ENCODE measurements around the gene RPL7L1.

The RPL7L1 gene

GRCh38 chr6:42909835-42910234 is 30.4 kb downstream of the RPL7L1 start:
- no peaks in the 10 kb centered on the region for H3K36me3 ChIP-seq (ENCODE audit: insufficient read depth, low read length)
- H3K27me3 ChIP-seq (ENCODE audit: insufficient read depth, low read length) = peaks cover 14% of the 10 kb centered on the region
- H3K27ac ChIP-seq (ENCODE audit: low read depth, low read length) = no peak overlapping the region
- H3K79me2 ChIP-seq (ENCODE audit: control insufficient read depth, insufficient read depth, low read length, unreplicated experiment) = no peaks in the 10 kb centered on the region
- no peaks in the 10 kb centered on the region for H3K4me1 ChIP-seq (ENCODE audit: control insufficient read depth, insufficient read depth, low read length, unreplicated experiment)
- no peak overlapping the region for H3K4me3 ChIP-seq (ENCODE audit: low read depth, low read length)
- H2AFZ ChIP-seq (ENCODE audit: low read length, unreplicated experiment) = no peak overlapping the region

- H3K79me2 ChIP-seq (ENCODE audit: control insufficient read depth, insufficient read depth, low read length, unreplicated experiment) = no peaks in the 10 kb centered on the region
- H3K27me3 ChIP-seq (ENCODE audit: insufficient read depth, low read length) = peaks cover 14% of the 10 kb centered on the region
- H3K4me3 ChIP-seq (ENCODE audit: low read depth, low read length) = peak overlapping the region; percentile 49; the same call in 1 of the 2 replicates
- H2AFZ ChIP-seq (ENCODE audit: low read length, unreplicated experiment) = peak overlapping the region; percentile 60
- H3K27ac ChIP-seq (ENCODE audit: low read depth, low read length) = no peak overlapping the region
- H3K4me1 ChIP-seq (ENCODE audit: control insufficient read depth, insufficient read depth, low read length, unreplicated experiment) = no peaks in the 10 kb centered on the region
- no peaks in the 10 kb centered on the region for H3K36me3 ChIP-seq (ENCODE audit: insufficient read depth, low read length)
These were observed 32.0 kb downstream of the RPL7L1 start for GRCh38 chr6:42911171-42912021.

- no peaks in the 10 kb centered on the region for H3K4me1 ChIP-seq (ENCODE audit: control insufficient read depth, insufficient read depth, low read length, unreplicated experiment)
- no peaks in the 10 kb centered on the region for H3K79me2 ChIP-seq (ENCODE audit: control insufficient read depth, insufficient read depth, low read length, unreplicated experiment)
- no peak overlapping the region for H3K27ac ChIP-seq (ENCODE audit: low read depth, low read length)
- H2AFZ ChIP-seq (ENCODE audit: low read length, unreplicated experiment) = no peak overlapping the region
- H3K27me3 ChIP-seq (ENCODE audit: insufficient read depth, low read length) = peaks cover 14% of the 10 kb centered on the region
- H3K36me3 ChIP-seq (ENCODE audit: insufficient read depth, low read length) = no peaks in the 10 kb centered on the region
- no peak overlapping the region for H3K4me3 ChIP-seq (ENCODE audit: low read depth, low read length)
These were observed 35.1 kb downstream of the RPL7L1 start for GRCh38 chr6:42914546-42914945.

- Histone ChIP-seq H3K4me1 (ENCODE audit: control insufficient read depth, insufficient read depth, low read length, unreplicated experiment) (peaks cover 4% of the 10 kb centered on the region), H3K27me3 (ENCODE audit: insufficient read depth, low read length) (peaks cover 14% of the 10 kb centered on the region), H3K36me3 (ENCODE audit: insufficient read depth, low read length) (no peaks in the 10 kb centered on the region), H3K79me2 (ENCODE audit: control insufficient read depth, insufficient read depth, low read length, unreplicated experiment) (no peaks in the 10 kb centered on the region), H2AFZ (ENCODE audit: low read length, unreplicated experiment) (no peak within 1 kb of the TSS), H3K4me3 (ENCODE audit: low read depth, low read length) (no peak within 1 kb of the TSS), H3K27ac (ENCODE audit: low read depth, low read length) (no peak within 1 kb of the TSS)
These were observed 36.3 kb downstream of the RPL7L1 start, which contains the start of gene PTCRA for GRCh38 chr6:42915732-42916131. PTCRA (plus strand) TSS chr6:42916053; CDS start chr6:42916070, 17 bp downstream.

- Histone ChIP-seq H3K36me3 (ENCODE audit: insufficient read depth, low read length) (no peaks in the 10 kb centered on the region), H3K4me3 (ENCODE audit: low read depth, low read length) (no peak overlapping the region), H2AFZ (ENCODE audit: low read length, unreplicated experiment) (no peak overlapping the region), H3K27ac (ENCODE audit: low read depth, low read length) (no peak overlapping the region), H3K27me3 (ENCODE audit: insufficient read depth, low read length) (peaks cover 11% of the 10 kb centered on the region), H3K4me1 (ENCODE audit: control insufficient read depth, insufficient read depth, low read length, unreplicated experiment) (peaks cover 4% of the 10 kb centered on the region), H3K79me2 (ENCODE audit: control insufficient read depth, insufficient read depth, low read length, unreplicated experiment) (no peaks in the 10 kb centered on the region)
These were observed 36.9 kb downstream of the RPL7L1 start for GRCh38 chr6:42916288-42916687.

- Histone ChIP-seq H3K4me1 (ENCODE audit: control insufficient read depth, insufficient read depth, low read length, unreplicated experiment) (peaks cover 6% of the 10 kb centered on the region), H3K79me2 (ENCODE audit: control insufficient read depth, insufficient read depth, low read length, unreplicated experiment) (no peaks in the 10 kb centered on the region), H3K4me3 (ENCODE audit: low read depth, low read length) (no peak overlapping the region), H2AFZ (ENCODE audit: low read length, unreplicated experiment) (no peak overlapping the region), H3K27me3 (ENCODE audit: insufficient read depth, low read length) (no peaks in the 10 kb centered on the region), H3K27ac (ENCODE audit: low read depth, low read length) (no peak overlapping the region), H3K36me3 (ENCODE audit: insufficient read depth, low read length) (no peaks in the 10 kb centered on the region)
These were observed 42.4 kb downstream of the RPL7L1 start for GRCh38 chr6:42921801-42922200.

- no peaks in the 10 kb centered on the region for H3K79me2 ChIP-seq (ENCODE audit: control insufficient read depth, insufficient read depth, low read length, unreplicated experiment)
- H3K27me3 ChIP-seq (ENCODE audit: insufficient read depth, low read length) = no peaks in the 10 kb centered on the region
- H3K4me3 ChIP-seq (ENCODE audit: low read depth, low read length) = no peak overlapping the region
- H3K36me3 ChIP-seq (ENCODE audit: insufficient read depth, low read length) = no peaks in the 10 kb centered on the region
- H3K27ac ChIP-seq (ENCODE audit: low read depth, low read length) = no peak overlapping the region
- H3K4me1 ChIP-seq (ENCODE audit: control insufficient read depth, insufficient read depth, low read length, unreplicated experiment) = peaks cover 11% of the 10 kb centered on the region
- no peak overlapping the region for H2AFZ ChIP-seq (ENCODE audit: low read length, unreplicated experiment)
These were observed 44.2 kb downstream of the RPL7L1 start for GRCh38 chr6:42923666-42924065.

GRCh38 chr6:42925248-42925857 is 45.9 kb downstream of the RPL7L1 start:
- Histone ChIP-seq H3K27ac (ENCODE audit: low read depth, low read length) (no peak overlapping the region), H3K4me3 (ENCODE audit: low read depth, low read length) (no peak overlapping the region), H3K36me3 (ENCODE audit: insufficient read depth, low read length) (no peaks in the 10 kb centered on the region), H3K79me2 (ENCODE audit: control insufficient read depth, insufficient read depth, low read length, unreplicated experiment) (peaks cover 2% of the 10 kb centered on the region), H3K27me3 (ENCODE audit: insufficient read depth, low read length) (no peaks in the 10 kb centered on the region), H3K4me1 (ENCODE audit: control insufficient read depth, insufficient read depth, low read length, unreplicated experiment) (peaks cover 8% of the 10 kb centered on the region), H2AFZ (ENCODE audit: low read length, unreplicated experiment) (no peak overlapping the region)

- Histone ChIP-seq H3K4me1 (ENCODE audit: control insufficient read depth, insufficient read depth, low read length, unreplicated experiment) (peaks cover 13% of the 10 kb centered on the region), H3K27ac (ENCODE audit: low read depth, low read length) (peak within 1 kb of the TSS; percentile 82), H3K4me3 (ENCODE audit: low read depth, low read length) (peak within 1 kb of the TSS; percentile 92), H3K36me3 (ENCODE audit: insufficient read depth, low read length) (no peaks in the 10 kb centered on the region), H3K27me3 (ENCODE audit: insufficient read depth, low read length) (no peaks in the 10 kb centered on the region), H2AFZ (ENCODE audit: low read length, unreplicated experiment) (peak within 1 kb of the TSS; percentile 97), H3K79me2 (ENCODE audit: control insufficient read depth, insufficient read depth, low read length, unreplicated experiment) (peaks cover 30% of the 10 kb centered on the region)
These were observed 49.8 kb downstream of the RPL7L1 start, which contains the start of gene CNPY3 for GRCh38 chr6:42928986-42929820. CNPY3 (plus strand) TSS chr6:42929480; CDS start chr6:42929571, 91 bp downstream.

GRCh38 chr6:42929821-42930360 is 50.5 kb downstream of the RPL7L1 start:
- Histone ChIP-seq H3K27ac (ENCODE audit: low read depth, low read length) (peak overlapping the region; percentile 82), H3K4me1 (ENCODE audit: control insufficient read depth, insufficient read depth, low read length, unreplicated experiment) (peaks cover 13% of the 10 kb centered on the region), H3K36me3 (ENCODE audit: insufficient read depth, low read length) (no peaks in the 10 kb centered on the region), H3K4me3 (ENCODE audit: low read depth, low read length) (peak overlapping the region; percentile 92), H2AFZ (ENCODE audit: low read length, unreplicated experiment) (peak overlapping the region; percentile 93), H3K79me2 (ENCODE audit: control insufficient read depth, insufficient read depth, low read length, unreplicated experiment) (peaks cover 33% of the 10 kb centered on the region), H3K27me3 (ENCODE audit: insufficient read depth, low read length) (no peaks in the 10 kb centered on the region)
